Right atrium auricular region (tissue), 2 donors: ENCODE data around the gene CDYL. TPM values are rescaled to one million over a fixed set of nuclear protein-coding genes. Genes with fewer than 3 reads are reported as not detected.

Experiments
- DNase-seq: peaks from one replicate; pipeline ENCODE4 v3.0.0-alpha.2; 2019; ENCODE audit warnings: low spot score
- H3K27ac ChIP-seq, 2 donors: fragments of 200-600 bp; sonication (generic); 1 replicate in 1 of 2; 2 replicates in 1 of 2; pipeline ENCODE4 v1.5.1; 2016 to 2019
- H3K27me3 ChIP-seq, 2 donors: fragments of 200-600 bp; sonication (generic); one replicate each; pipeline versions ENCODE4 v1.5.1 to v1.6.0; 2017 to 2019
- H3K36me3 ChIP-seq: fragments of 200-600 bp; sonication (generic); one replicate; pipeline ENCODE4 v1.5.1; 2016
- H3K4me1 ChIP-seq, 2 donors: fragments of 200-600 bp; sonication (generic); one replicate each; pipeline versions ENCODE4 v1.5.1 to v1.6.0; 2017 to 2019
- H3K4me3 ChIP-seq, 2 donors: fragments of 200-600 bp; sonication (generic); 1 replicate in 1 of 2; 2 replicates in 1 of 2; pipeline ENCODE4 v1.5.1; 2017 to 2019; ENCODE audit warnings: mild to moderate bottlenecking in 1 of 2, moderate library complexity in 1 of 2
- H3K9me3 ChIP-seq, 2 donors: fragments of 200-600 bp; sonication (generic); one replicate each; pipeline ENCODE4 v1.5.1; 2019
- total RNA-seq, 2 donors: library from RNA; depleted of rRNA; stranded (reverse); fragments of >200 nt; gene quantifications; one replicate each; pipeline ENCODE4 v1.1.0, GENCODE V29; 2016
- TF ChIP-seq, protein P1 (sequence below), 2 donors: fragments of 200-600 bp; sonication (generic); IDR thresholded peaks; one replicate each; pipeline ENCODE4 v1.5.1; 2019; ENCODE audit warnings: antibody characterized with exemption in 2 of 2

CDYL gene
- total RNA-seq, 2 donors from 2014 or later: 23.7 to 28.9 TPM

DNA sequence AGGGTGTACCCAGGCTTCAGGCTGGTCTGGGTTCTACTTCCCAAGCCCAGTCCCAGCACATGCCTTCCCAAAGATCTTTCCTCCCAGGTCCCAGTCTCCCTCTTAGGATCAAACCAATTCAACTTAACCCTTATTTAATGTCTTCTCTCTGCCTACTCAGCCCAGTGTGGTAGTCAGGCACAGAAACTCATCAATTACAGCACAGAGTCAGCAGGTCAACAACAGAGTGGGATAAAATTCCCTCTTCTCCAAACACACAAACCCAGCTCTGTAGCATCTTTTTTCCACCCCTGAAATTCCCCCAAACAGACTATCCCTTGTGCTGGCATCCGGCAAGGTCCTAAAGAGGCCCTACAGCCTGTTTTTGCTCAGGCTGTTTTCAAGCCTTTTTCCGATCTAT, 47.3 kb upstream of the CDYL start:
- H3K4me1 ChIP-seq: peaks cover 0 to 6% of the 10 kb centered on the region in 2 donors
- no peak for DNase-seq
- no peaks in the 10 kb centered on the region for H3K27me3 ChIP-seq
- H3K36me3 ChIP-seq: no peaks in the 10 kb centered on the region
- TF ChIP-seq, protein P1, sequence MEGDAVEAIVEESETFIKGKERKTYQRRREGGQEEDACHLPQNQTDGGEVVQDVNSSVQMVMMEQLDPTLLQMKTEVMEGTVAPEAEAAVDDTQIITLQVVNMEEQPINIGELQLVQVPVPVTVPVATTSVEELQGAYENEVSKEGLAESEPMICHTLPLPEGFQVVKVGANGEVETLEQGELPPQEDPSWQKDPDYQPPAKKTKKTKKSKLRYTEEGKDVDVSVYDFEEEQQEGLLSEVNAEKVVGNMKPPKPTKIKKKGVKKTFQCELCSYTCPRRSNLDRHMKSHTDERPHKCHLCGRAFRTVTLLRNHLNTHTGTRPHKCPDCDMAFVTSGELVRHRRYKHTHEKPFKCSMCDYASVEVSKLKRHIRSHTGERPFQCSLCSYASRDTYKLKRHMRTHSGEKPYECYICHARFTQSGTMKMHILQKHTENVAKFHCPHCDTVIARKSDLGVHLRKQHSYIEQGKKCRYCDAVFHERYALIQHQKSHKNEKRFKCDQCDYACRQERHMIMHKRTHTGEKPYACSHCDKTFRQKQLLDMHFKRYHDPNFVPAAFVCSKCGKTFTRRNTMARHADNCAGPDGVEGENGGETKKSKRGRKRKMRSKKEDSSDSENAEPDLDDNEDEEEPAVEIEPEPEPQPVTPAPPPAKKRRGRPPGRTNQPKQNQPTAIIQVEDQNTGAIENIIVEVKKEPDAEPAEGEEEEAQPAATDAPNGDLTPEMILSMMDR (IDR thresholded peaks at IDR 0.05): no peak
- H3K27ac ChIP-seq: no peak overlapping the region
- H3K4me3 ChIP-seq: no peak overlapping the region
- H3K9me3 ChIP-seq: no peaks in the 10 kb centered on the region

DNA sequence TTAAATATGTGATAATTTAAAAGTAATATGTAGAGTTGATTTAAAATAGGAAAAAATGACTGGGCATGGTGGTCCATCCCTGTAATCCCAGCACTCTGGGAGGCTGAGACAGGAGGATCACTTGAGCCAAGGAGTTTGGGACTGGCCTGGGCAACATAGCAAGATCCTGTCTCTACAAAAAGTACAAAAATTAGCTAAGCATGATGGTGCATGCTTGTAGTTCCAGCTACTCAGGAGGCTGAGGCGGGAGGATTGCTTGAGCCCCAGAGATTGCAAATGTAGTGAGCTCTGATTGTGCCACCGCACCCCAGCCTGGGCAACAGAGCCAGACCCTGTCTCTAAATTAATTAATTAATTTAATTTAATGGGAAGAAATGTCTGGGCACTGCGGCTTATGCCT, 44.2 kb upstream of the CDYL start:
- TF ChIP-seq, protein P1 (IDR thresholded peaks at IDR 0.05): no peak
- H3K4me3 ChIP-seq: no peak overlapping the region

DNA sequence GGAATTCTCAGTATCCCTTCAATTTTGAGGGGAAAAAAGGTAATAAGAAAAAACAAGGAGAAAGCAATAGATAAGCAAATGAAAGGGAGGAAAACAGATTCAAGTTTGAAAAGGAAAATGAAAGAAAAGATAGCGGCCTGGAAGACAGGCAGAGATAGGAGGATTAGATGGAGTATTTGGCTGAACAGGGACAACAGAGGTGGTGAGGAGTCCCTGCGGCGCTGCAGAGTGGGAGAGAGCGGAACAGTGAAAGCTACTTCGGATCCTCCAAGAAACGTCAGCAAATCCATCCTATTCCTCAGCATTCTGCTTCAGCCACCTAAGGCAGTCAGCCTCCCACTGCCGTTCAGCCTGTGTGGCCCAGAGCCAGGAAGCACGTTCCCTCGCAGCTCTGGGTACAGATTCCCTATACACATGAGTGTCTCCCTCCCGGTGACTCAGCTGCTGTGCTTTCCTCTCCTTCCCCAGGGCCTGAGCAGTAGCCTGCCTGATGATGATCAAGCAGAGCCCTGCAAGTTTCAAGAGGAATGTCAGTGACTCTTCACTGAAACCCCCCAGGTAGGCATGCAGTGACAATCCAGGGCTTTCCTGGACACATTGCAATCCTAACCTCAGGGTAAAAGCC, 43.4 kb upstream of the CDYL start:
- Histone ChIP-seq H3K27me3 (no peaks in the 10 kb centered on the region), H3K27ac (no peak overlapping the region), H3K9me3 (no peaks in the 10 kb centered on the region), H3K36me3 (no peaks in the 10 kb centered on the region), H3K4me3 (peak overlapping the region in 1 of 2 donors; percentile 31), H3K4me1 (peaks cover 0 to 6% of the 10 kb centered on the region in 2 donors)
- TF ChIP-seq, protein P1 (IDR thresholded peaks at IDR 0.05): no peak
- DNase-seq: peak; percentile 67

More for the DNA sequence above, 44.2 kb upstream of the CDYL start:
- Histone ChIP-seq H3K36me3 (no peaks in the 10 kb centered on the region), H3K27ac (no peak overlapping the region), H3K4me1 (peaks cover 0 to 6% of the 10 kb centered on the region in 2 donors), H3K27me3 (no peaks in the 10 kb centered on the region), H3K9me3 (no peaks in the 10 kb centered on the region)
- DNase-seq: no peak

DNA sequence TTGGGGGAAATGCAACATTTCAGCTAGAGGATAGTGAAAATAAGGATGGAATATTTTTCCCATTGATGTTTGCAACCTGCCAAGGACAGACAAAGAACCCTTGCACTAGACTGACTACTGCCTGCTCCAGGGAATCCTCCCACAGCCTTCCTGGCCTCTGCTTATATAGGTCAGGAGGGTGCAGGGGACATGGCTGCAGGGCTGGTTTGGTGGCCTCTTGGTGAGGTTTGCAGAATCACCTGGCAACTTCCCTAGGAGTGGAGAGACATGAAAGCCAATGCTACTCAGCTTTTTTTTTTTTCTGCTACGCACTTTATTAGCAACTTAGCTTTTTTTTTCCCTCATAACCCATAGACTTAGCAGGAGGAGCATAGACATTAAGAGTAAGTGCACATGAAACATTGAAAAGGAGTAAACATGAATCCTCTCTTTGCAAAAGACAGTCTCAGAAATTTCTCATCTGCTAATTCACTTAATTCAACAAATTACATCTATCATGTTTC, 39.8 kb upstream of the CDYL start:
- Histone ChIP-seq H3K27me3 (no peaks in the 10 kb centered on the region), H3K27ac (no peak overlapping the region), H3K9me3 (no peaks in the 10 kb centered on the region), H3K4me3 (no peak overlapping the region), H3K36me3 (no peaks in the 10 kb centered on the region), H3K4me1 (peaks cover 0 to 6% of the 10 kb centered on the region in 2 donors)
- no peak for DNase-seq
- TF ChIP-seq, protein P1 (IDR thresholded peaks at IDR 0.05): no peak

DNA sequence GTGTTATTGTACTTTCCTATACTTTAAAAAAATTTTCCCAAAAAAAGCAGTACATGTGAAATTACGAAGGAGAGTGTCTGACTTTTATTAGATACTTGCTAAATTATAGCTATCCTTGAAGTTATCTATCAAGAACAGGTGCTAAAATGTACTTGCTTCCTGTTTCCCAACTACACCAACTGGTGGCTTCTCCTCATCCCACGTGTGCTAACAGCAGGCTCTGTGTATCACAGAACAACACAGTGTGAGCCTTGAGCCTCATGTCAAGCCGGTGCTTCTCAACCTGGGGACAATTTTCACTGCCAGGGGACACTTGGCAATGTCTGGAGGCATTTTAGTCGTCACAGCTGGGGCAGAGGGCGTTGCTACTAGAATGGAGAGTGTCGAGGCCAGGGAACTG, 36.2 kb upstream of the CDYL start:
- Histone ChIP-seq H3K27ac (no peak overlapping the region), H3K9me3 (no peaks in the 10 kb centered on the region), H3K36me3 (no peaks in the 10 kb centered on the region), H3K27me3 (no peaks in the 10 kb centered on the region), H3K4me1 (no peaks in the 10 kb centered on the region), H3K4me3 (no peak overlapping the region)
- TF ChIP-seq, protein P1 (IDR thresholded peaks at IDR 0.05): no peak
- DNase-seq: no peak

DNA sequence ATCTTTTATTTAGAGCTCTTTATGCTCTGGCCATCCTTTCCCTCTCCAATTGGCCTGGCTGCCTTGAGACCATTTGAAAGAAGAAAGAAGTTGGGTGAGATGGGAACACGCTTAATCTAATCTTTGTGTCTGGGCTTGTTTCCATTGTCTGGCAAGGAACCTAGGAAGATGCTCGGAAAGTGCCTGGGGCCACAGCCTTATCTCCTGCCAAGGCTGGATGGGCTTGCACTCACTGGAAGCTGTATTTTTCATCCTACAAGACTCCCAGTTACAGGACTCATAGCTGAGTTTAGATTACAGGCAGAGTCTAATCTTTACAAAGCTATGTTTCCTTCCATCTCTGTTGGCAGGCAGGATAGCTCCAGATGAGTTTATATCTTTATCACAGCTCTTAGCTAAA, 33.1 kb upstream of the CDYL start:
- Histone ChIP-seq H3K27ac (no peak overlapping the region), H3K9me3 (no peaks in the 10 kb centered on the region), H3K36me3 (no peaks in the 10 kb centered on the region), H3K4me1 (no peaks in the 10 kb centered on the region), H3K27me3 (no peaks in the 10 kb centered on the region), H3K4me3 (no peak overlapping the region)
- TF ChIP-seq, protein P1 (IDR thresholded peaks at IDR 0.05): no peak
- DNase-seq: no peak
